Central memory CD8-positive, alpha-beta T cell (primary cell): ENCODE measurements around the gene C16orf95.
A peak's percentile ranks its signal among the peaks of the same experiment; 100 is the strongest.

Experiments
- ATAC-seq: fragments of 150-1000 bp; cut with Tn5 transposase; replicated peaks from 2 replicates; pipeline ENCODE4 v1.10.0; 2022; ENCODE audit warnings: mild to moderate bottlenecking, moderate FRiP score, moderate number of reproducible peaks; ENCODE audit not compliant: poor library complexity, severe bottlenecking; ENCODE audit errors: extremely low read depth
- DNase-seq, 2 donors: peaks; one replicate each; pipeline ENCODE4 v3.0.0; 2021; ENCODE audit warnings: low spot score in 2 of 2
- H3K27ac Mint-ChIP-seq: one replicate; pipeline ENCODE4 v1.8.0; 2022; ENCODE audit warnings: low read depth, mild to moderate bottlenecking, moderate library complexity, mixed read lengths
- H3K27me3 Mint-ChIP-seq: one replicate; pipeline ENCODE4 v1.8.0; 2022; ENCODE audit warnings: mixed read lengths
- H3K36me3 Mint-ChIP-seq: one replicate; pipeline ENCODE4 v1.8.0; 2022; ENCODE audit warnings: mild to moderate bottlenecking, moderate library complexity, mixed read lengths; ENCODE audit not compliant: insufficient read depth
- H3K4me1 Mint-ChIP-seq: one replicate; pipeline ENCODE4 v1.8.0; 2022; ENCODE audit warnings: mixed read lengths
- H3K4me3 Mint-ChIP-seq: one replicate; pipeline ENCODE4 v1.8.0; 2022; ENCODE audit warnings: mild to moderate bottlenecking, moderate library complexity, mixed read lengths
- H3K9me3 Mint-ChIP-seq: one replicate; pipeline ENCODE4 v1.8.0; 2022; ENCODE audit warnings: mixed read lengths

The C16orf95 gene

DNA sequence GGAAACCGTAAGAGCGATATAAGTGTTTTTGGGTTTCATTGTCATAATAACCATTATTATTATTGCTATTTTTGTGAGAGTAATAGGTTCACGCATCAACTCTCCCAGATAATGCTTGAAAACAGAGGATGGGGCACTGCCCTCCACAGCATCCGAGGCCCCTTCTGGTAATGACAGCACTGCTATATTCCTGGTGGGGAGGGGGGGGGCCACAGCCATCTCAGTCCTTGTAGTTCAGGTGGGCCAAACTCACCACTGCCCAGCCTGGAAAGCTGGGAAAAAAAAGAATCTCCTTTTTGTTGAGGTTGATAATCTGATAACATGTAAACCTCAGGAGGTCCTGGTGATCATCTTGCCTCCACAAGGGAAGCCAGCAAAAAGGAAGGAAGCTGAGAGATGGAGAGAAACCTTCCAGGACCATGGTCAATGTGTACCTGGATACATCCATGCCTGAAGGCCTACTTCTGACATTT is 706 bp downstream of the C16orf95 start:
- peak overlapping the region; percentile 96 for H3K4me3 Mint-ChIP-seq
- H3K9me3 Mint-ChIP-seq = no peaks in the 10 kb centered on the region
- ATAC-seq = no peak
- no peaks in the 10 kb centered on the region for H3K27me3 Mint-ChIP-seq
- DNase-seq = no peak
- H3K4me1 Mint-ChIP-seq = peaks cover 17% of the 10 kb centered on the region
- peak overlapping the region; percentile 93 for H3K27ac Mint-ChIP-seq
- peaks cover 12% of the 10 kb centered on the region for H3K36me3 Mint-ChIP-seq

DNA sequence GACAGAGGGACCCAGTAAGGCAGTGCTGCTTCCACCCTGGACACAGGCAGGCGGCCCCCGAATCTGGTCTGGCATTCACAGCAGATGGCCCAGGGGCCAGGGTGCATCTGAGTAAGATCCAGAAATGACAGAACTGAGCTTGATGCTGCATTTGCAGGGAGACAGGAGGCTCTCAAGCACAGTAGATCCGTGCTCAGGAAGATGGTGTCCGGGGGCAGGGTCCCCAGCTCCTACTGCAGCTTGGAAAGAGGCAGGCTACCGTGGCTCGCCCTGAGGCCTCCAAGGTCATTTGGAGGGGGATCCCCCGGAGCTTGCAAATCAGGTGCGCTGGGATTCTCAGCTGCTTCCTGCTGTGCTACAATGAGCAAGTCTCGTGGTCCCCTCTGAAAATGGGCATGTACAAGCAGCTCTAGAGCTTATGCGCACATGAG is 2.2 kb downstream of the C16orf95 start:
- Mint-ChIP-seq H3K27me3 (no peaks in the 10 kb centered on the region), H3K4me3 (no peak overlapping the region), H3K4me1 (peaks cover 17% of the 10 kb centered on the region), H3K36me3 (peaks cover 12% of the 10 kb centered on the region), H3K9me3 (no peaks in the 10 kb centered on the region), H3K27ac (no peak overlapping the region)
- DNase-seq = no peak
- no peak for ATAC-seq

DNA sequence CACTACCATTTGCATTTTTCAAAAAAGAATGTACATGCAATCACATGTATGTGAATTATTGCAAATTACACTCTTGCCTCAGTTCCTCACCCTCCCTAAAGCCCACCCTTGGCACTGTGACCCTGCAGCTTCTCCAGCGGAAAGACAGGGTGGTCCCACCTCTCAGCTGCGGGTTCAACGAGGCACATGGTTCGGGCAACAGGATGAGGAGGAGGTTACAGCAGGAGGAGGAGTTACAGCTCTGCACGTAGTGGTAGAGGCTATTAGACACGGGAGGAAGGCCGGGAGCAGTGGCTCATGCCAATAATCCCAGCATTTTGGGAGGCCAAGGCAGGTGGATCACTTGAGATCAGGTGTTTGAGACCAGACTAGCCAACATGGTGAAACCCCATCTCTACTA is 5.2 kb downstream of the C16orf95 start:
- Mint-ChIP-seq H3K27ac (no peak overlapping the region), H3K9me3 (no peaks in the 10 kb centered on the region), H3K36me3 (peaks cover under 1% of the 10 kb centered on the region), H3K4me1 (no peaks in the 10 kb centered on the region), H3K4me3 (no peak overlapping the region), H3K27me3 (no peaks in the 10 kb centered on the region)
- DNase-seq (no peak), ATAC-seq (no peak)

DNA sequence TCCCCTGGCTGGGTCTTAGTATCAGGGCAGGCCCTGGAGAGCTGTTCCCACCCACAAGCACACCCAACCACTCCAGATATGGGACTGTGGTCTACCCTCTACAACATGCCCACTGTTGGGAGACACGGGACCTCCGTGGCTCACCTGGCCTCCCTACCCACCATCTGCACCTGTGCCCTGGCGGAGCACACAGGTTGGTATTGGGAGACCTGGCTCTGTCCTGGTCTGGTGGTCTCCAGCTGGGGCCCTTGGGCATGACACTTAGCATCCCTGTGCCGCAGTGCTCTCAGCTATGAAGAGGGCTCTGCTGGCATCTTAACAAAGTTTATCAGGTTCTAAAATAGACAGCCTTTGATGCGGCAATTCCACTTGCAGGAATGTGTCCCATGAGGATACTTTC is 5.8 kb downstream of the C16orf95 start:
- H3K27ac Mint-ChIP-seq = no peak overlapping the region
- no peaks in the 10 kb centered on the region for H3K27me3 Mint-ChIP-seq
- H3K4me3 Mint-ChIP-seq = no peak overlapping the region
- no peaks in the 10 kb centered on the region for H3K9me3 Mint-ChIP-seq
- DNase-seq (no peak), ATAC-seq (no peak)
- no peaks in the 10 kb centered on the region for H3K36me3 Mint-ChIP-seq
- no peaks in the 10 kb centered on the region for H3K4me1 Mint-ChIP-seq

DNA sequence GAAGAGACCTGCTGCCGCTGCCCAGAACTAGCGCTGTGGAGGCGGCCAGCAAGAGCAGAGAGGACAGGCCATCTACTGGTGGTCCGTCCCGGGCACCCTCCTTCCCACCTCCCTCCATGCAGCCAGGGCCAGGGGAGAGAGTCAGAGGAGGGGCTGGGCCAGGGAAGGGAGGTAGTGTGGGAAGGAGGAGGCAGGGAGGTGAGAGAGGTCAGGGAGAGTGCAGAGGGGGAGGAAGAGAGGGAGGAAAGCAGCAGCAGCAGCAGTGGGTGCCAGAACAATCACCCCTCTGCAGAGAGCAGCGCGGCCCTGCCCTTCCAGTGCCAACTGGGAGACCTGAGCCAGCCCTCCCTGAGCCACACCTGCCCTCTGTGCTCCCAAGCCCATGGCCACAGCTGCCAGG is 6.6 kb downstream of the C16orf95 start:
- ATAC-seq = no peak
- DNase-seq = no peak
- Mint-ChIP-seq H3K9me3 (no peaks in the 10 kb centered on the region), H3K4me3 (no peak overlapping the region), H3K4me1 (no peaks in the 10 kb centered on the region), H3K27me3 (no peaks in the 10 kb centered on the region), H3K27ac (no peak overlapping the region), H3K36me3 (no peaks in the 10 kb centered on the region)

DNA sequence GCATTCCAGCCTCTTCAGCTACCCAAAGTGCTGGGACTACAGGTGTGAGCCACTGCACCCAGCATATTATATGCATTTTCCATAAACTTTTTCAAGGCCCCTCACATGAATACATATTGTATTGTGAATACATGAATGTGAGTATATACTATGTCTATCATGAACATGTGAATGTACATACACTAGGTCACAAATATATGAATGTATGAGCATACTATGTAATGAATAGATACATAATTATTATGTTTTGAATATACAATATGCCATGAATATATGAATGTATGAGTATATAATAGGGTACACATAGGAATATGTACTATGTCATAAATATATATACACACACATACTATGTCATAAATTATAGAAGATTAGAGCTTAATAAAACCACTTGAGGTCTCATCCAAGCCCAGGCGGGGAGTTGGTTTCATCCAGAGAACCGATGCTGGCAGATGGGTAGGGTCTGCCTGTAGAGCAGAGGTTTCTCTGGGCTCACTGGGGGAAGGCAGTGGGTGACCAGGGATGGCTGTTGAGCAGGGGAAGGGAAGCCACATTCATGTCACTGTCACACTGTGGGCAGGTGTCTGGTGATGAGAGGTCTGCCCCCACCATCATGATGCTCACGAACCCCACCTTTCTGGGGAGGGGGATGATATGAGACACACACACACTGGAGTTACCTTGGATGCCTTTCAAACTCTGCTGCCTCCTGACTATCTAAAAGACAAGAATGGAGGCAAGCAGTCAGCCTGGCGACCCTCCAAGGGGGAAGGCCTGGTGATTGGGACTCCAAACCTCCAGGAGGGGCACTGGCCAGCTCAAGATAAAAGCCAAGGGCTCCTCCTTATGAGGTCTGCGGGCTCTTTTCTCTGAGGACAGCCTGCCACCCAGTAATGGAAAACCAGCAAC is 7.3 kb downstream of the C16orf95 start:
- H3K4me1 Mint-ChIP-seq = no peaks in the 10 kb centered on the region
- no peak overlapping the region for H3K27ac Mint-ChIP-seq
- DNase-seq (no peak), ATAC-seq (no peak)
- no peak overlapping the region for H3K4me3 Mint-ChIP-seq
- H3K9me3 Mint-ChIP-seq = no peaks in the 10 kb centered on the region
- H3K36me3 Mint-ChIP-seq = no peaks in the 10 kb centered on the region
- H3K27me3 Mint-ChIP-seq = no peaks in the 10 kb centered on the region

DNA sequence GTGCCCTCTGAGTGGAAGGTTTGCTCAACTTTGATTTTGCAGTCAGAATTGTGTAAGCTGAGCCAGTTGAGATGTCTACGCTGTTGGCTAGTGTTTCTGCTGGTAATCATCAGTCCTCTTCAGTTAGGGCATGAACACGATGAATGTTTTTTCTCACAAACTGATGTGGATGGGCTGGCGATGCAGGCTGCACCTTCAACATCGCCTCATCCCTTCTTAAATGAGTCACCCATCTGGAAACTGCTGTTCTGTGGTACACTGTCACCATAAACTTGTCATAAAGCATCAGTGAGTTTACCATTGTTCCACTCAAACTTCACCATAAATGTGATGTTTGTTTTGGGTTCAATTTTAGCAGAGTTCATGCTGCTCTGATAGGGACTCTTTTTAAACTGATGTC is 8.4 kb downstream of the C16orf95 start:
- H3K27me3 Mint-ChIP-seq = no peaks in the 10 kb centered on the region
- DNase-seq = no peak
- H3K9me3 Mint-ChIP-seq = no peaks in the 10 kb centered on the region
- H3K4me1 Mint-ChIP-seq = no peaks in the 10 kb centered on the region
- ATAC-seq = no peak
- H3K36me3 Mint-ChIP-seq = no peaks in the 10 kb centered on the region
- no peak overlapping the region for H3K27ac Mint-ChIP-seq
- H3K4me3 Mint-ChIP-seq = no peak overlapping the region

DNA sequence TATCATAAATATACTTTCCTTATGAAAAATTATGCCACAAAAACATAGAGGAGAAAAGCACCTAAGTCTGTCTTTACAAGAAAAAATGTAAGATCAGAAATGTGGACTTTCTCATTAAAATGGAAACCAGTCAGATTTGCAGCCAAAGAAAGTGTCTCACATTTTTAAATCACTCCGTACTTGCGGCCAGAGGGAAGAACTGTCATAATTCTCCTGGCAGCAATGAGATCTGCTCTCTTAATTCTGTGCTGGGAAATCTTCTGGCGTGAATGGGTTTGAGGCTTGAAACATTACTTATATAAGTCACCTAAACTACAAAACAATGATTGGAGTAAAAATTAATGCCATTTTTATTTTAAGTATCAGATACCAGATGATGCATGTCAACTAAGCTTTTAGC is 10.7 kb downstream of the C16orf95 start:
- DNase-seq (no peak), ATAC-seq (no peak)
- no peaks in the 10 kb centered on the region for H3K36me3 Mint-ChIP-seq
- no peak overlapping the region for H3K27ac Mint-ChIP-seq
- H3K9me3 Mint-ChIP-seq = no peaks in the 10 kb centered on the region
- no peak overlapping the region for H3K4me3 Mint-ChIP-seq
- H3K4me1 Mint-ChIP-seq = no peaks in the 10 kb centered on the region
- H3K27me3 Mint-ChIP-seq = no peaks in the 10 kb centered on the region

DNA sequence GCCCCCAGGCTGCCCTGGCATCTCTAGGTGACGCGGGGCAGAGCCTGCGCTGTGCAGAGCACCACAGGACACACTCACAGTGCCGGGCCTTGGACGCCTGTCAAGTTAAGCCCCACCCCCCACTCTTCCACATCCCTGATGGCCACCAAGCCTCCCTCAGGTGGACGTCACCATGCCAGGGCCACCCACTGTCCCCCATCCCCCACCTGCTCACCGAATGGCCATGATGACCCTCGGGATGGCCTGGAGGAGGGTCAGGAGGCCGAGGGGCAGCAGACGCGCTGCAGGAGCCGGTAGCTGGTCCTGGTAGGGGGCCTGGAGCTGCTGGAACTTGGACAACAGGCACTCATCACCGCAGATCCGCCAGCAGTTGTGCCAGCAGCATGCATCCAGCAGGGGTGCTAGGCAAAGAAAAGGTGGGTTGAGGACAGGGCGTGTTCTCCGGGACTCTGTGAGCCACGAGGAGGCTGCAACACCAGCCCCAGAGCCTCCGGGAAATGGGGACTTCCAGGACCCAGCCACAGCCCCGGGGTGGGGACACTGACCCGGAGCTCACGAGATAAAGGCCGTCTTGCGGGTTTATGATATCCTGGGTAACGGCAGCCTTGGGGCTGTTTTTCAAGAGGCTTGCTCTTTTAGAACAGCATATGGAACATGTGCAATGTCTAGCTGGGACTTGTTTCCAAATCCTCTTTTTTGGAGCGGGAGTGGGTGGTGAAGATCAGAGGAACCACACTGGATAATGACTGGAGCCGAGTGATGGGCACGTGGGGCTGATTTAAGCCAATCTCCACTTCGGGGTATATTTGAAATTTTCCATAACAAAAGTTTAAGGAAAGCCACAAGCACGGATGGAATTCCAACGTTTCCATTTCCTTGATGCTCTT is 11.4 kb downstream of the C16orf95 start:
- no peak for ATAC-seq
- H3K27ac Mint-ChIP-seq = no peak overlapping the region
- H3K4me3 Mint-ChIP-seq = no peak overlapping the region
- DNase-seq = no peak
- no peaks in the 10 kb centered on the region for H3K4me1 Mint-ChIP-seq
- no peaks in the 10 kb centered on the region for H3K27me3 Mint-ChIP-seq
- no peaks in the 10 kb centered on the region for H3K9me3 Mint-ChIP-seq
- no peaks in the 10 kb centered on the region for H3K36me3 Mint-ChIP-seq

DNA sequence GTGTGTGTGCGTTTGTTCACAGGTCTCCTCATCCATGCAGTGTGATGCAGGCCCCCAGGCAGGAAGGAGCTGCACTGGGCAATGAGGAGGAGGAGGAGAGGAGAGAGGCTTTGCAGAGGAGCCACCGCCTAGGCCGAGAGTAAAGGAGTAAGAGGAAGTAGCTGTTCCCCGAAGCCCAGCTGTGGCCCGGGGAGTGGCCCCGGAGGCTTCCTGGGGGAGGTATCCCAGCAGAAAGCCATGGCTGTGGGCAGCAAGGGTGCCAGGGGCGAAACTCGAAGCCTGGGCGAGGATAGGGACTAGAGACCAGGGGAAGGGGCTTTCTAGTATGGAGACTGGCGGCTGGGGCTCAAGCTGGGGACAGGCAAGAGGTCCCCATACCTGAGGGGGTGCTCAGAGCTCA is 12.2 kb downstream of the C16orf95 start:
- no peaks in the 10 kb centered on the region for H3K27me3 Mint-ChIP-seq
- H3K4me3 Mint-ChIP-seq = no peak overlapping the region
- H3K27ac Mint-ChIP-seq = no peak overlapping the region
- no peaks in the 10 kb centered on the region for H3K36me3 Mint-ChIP-seq
- DNase-seq (no peak), ATAC-seq (no peak)
- H3K9me3 Mint-ChIP-seq = no peaks in the 10 kb centered on the region
- H3K4me1 Mint-ChIP-seq = no peaks in the 10 kb centered on the region

DNA sequence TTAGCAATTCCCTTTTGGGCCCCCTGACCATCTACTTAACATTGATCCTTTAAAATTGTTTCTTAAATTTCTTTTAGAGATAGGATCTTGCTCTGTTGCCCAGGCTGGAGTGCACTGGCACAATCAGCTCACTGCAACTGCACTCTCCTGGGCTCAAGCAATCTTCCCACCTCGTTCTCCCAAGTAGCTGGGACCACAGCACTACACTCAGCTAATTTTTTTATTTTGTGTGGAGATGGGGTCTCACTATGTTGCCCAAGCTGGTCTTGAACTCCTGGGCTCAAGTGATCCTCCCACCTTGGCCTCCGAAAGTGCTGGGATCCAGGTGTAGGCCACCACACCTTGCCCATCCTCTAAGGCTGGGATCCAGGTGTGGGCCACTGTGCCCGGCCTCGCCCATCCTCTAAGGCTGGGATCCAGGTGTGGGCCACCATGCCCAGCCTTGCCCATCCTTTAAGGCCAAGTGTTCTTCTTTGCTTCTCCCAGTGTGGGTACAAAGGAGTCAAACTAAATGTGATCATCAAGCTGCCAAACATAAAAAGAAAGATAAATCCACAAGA is 13.2 kb downstream of the C16orf95 start:
- no peaks in the 10 kb centered on the region for H3K4me1 Mint-ChIP-seq
- no peak overlapping the region for H3K27ac Mint-ChIP-seq
- no peak overlapping the region for H3K4me3 Mint-ChIP-seq
- H3K27me3 Mint-ChIP-seq = no peaks in the 10 kb centered on the region
- no peaks in the 10 kb centered on the region for H3K9me3 Mint-ChIP-seq
- ATAC-seq (no peak), DNase-seq (no peak)
- no peaks in the 10 kb centered on the region for H3K36me3 Mint-ChIP-seq

DNA sequence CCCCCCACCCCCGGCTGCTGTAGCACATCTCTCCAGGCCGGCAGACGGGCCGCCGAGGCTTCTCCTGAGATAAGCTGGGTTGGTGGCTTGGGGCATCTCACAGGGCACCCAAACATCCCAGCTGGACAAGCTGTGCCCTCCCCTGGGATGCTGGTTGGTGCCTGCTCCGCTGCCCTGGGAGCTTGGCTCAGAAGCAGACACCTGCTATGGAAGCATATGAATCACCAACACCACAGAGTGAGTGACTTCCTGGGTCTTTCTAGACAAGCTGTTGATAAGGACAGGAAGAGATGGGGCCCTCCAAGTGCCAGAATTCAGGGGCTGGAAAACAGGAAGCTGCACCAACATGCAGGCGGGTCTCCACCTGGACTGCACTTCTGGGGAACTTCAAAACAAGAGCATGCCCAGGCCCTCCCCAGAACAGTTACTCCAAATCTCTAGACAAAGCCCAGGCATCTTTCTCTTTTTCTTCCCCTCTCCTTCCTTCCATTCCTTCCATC is 13.7 kb downstream of the C16orf95 start:
- Mint-ChIP-seq H3K36me3 (no peaks in the 10 kb centered on the region), H3K27ac (no peak overlapping the region), H3K9me3 (no peaks in the 10 kb centered on the region), H3K4me1 (peaks cover 3% of the 10 kb centered on the region), H3K4me3 (no peak overlapping the region), H3K27me3 (no peaks in the 10 kb centered on the region)
- DNase-seq (no peak), ATAC-seq (no peak)
